ENCODE results near the gene BCCIP.

- TF ChIP-seq GABPA (IDR thresholded peaks at IDR 0.05; ENCODE audit: borderline replicate concordance, insufficient read depth, low read length) (no peak), CTCF (IDR thresholded peaks at IDR 0.05; ENCODE audit: control extremely low read depth in 1 of 3, insufficient read depth in 1 of 3, low read depth in 1 of 3, low read length in 3 of 3) (no peak), CREB1 (IDR thresholded peaks at IDR 0.05) (no peak), SRF (IDR thresholded peaks at IDR 0.05; ENCODE audit: low read depth, low read length) (no peak), CHD2 (IDR thresholded peaks at IDR 0.05; ENCODE audit: low read length) (no peak), POLR2A (IDR thresholded peaks at IDR 0.05; ENCODE audit: control extremely low read depth in 1 of 2, low read depth in 2 of 2, low read length in 2 of 2) (no peak), POLR2AphosphoS5 (IDR thresholded peaks at IDR 0.05; ENCODE audit: low read depth, low read length) (no peak), TAF1 (IDR thresholded peaks at IDR 0.05; ENCODE audit: low read depth, low read length) (no peak), BACH1 (IDR thresholded peaks at IDR 0.05; ENCODE audit: low read length) (no peak), CBX8 (IDR thresholded peaks at IDR 0.05; ENCODE audit: borderline replicate concordance, low read depth, low read length) (no peak)
These were observed 21.8 kb upstream of the BCCIP start for GRCh38 chr10:125801574-125801973.

Data from H1 (cell line).